Ecto neural progenitor cell (in vitro differentiated cells): ENCODE data around the gene PLA2G4D.
A peak's percentile ranks its signal among the peaks of the same experiment; 100 is the strongest.

ENCODE experiments used
- DNase-seq: peaks from one replicate; pipeline ENCODE4 v3.0.0-alpha.2; 2018; ENCODE audit warnings: low spot score

PLA2G4D gene

GRCh38 chr15:42071717-42072116 lies 22.6 kb downstream of the PLA2G4D start:
- no peak for DNase-seq

DNA sequence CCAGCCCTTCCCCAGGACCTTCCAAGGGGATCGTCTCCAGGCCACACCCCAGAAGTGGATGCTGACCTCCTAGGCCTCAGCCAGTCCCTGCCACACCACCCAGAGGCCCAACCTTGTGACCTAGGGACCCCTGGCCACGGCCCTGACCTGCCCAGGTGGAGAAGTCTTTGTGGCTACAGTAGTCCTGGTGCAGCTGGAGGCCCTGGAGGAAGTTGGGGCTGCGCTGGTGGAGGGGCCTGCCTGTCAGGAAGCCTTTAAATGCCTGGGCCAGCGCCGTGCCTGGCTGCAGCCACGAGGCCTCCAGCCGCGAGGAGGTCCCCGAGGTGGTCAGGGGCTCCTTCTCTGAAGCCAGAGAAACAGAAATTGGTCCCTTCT lies 23.4 kb downstream of the PLA2G4D start:
- DNase-seq = no peak

DNA sequence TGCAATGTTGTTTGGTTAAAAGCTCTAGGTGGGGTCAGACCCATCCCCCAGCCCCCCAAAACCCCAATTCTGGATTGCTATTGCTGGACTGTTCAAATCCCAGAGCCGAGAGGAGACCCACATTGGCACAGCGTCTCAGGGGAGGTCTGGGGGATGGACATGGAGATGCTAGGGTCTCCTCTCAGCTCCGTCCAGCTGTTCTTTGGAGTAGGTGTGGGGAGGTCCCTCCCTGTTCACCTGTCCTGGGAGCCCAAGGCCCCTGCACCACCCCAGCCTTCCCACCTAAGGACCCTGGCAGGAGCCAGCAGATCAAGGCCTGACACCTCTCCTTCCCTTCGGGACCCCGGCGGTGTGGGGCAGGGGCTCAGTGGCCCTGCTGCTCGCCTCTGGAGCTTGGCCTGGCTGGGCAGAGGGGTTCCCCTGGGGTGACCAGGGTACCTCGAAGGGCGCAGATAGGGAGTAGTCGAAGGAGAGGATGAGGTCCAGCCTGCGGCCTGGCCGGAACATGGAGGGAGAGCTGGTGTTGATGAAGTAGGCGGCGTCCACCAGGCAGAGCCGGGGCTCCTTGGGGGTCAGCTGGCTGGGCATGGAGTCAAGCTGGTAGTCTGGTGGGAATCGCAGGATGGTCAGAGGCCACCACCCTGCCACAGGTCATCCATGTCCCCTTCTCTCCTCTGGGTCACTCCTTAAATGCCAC lies 23.9 kb downstream of the PLA2G4D start:
- no peak for DNase-seq

GRCh38 chr15:42069496-42070278 lies 24.7 kb downstream of the PLA2G4D start:
- no peak for DNase-seq

DNA sequence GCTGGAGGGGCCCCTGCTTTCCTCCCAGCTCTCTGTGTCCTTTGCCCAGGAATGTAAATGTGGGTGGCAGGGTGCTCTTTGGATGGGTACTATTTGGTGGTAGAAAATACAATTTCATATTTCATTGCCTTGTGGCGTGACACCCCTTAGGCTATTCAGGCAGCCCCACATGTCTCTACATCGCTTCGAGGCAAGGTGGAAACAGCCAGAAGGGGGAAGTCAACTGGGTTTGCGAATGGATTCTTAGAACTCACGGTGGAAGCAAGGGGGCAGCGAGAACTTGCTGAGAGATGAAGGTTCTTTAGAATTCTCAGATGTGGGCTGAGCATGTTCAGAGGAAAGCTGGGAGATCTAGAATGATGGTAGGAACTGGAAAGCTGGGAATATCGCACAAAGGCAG lies 25.3 kb downstream of the PLA2G4D start:
- DNase-seq = no peak

DNA sequence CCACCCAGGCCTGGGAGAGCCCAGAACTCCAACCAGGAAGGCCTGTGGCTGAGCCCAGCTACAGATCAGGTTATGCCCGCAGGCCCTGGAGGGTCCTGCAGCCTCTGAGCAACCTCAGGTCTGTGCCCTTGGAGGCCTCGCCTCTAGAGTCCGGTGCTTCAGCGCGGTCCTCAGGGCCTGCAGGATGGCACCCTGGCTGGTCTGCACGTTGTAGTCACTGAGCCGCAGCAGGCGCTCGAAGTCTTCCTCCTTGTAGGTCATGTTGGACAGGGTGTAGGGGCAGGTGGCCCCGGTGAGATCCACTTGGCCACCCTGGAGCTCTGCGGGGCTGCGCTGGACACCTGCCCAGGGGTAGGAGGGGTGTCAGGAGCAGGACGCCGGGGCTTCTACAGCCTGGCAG lies 25.8 kb downstream of the PLA2G4D start:
- DNase-seq = peak; percentile 45

GRCh38 chr15:42066764-42067415 lies 27.5 kb downstream of the PLA2G4D start:
- peak; percentile 17 for DNase-seq

DNA sequence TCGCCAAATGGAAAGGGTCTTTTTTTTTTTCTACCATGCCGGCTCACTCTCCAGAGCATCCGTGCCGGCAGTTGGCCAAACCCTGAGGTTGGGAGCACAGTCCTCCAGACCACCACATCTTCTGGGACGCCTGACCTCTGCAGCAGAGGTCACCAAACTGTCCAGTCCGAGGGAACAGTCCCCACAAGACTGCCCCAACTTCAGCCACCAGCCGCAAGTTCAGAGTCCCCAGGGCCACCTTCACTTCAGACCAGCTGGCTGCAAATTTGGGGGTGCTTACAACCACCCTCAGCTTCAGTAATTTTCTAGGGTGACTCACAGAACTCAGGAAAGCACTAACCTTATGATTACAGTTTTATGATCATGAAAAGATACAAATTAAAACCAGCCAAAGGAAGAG lies 28.9 kb downstream of the PLA2G4D start:
- no peak for DNase-seq

DNA sequence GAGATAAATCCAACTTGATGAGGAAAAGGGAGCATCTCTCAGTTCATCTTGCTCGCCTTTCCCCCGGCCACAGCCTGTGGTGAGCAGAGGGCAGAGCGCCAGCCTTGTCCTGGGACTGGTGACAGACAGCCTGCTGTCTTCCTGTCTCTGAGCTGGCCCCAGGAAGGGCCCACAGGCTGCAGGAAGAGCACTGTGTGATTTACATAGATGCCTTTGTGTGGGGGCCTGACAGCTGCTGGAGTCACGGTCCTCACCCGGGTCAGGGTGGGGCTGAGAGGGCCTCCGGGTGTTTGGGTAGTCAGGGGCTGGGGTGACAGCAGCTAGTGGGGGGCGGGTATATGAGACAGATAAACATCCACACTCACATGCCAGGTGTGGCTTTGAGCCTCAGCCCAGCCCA lies 29.3 kb downstream of the PLA2G4D start:
- no peak for DNase-seq

DNA sequence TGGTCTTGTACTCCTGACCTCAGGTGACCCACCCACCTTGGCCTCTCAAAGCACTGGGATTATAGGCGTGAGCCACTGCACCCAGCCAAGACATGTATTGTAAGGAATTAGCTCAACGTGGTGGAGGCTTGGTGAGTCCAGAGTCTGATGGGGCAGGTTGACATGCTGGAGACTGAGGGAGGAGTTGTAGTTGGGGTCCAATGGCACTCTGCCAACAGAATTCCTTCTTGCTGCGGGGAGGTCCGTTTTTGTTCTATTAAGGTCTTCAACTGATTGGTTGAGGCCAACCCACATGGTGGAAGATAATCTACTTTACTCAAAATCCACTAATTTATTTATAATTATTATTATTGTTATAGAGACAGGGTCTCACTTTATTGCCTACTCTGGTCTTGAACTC lies 30.1 kb downstream of the PLA2G4D start:
- no peak for DNase-seq

GRCh38 chr15:42063122-42063848 lies 31.1 kb downstream of the PLA2G4D start:
- no peak for DNase-seq

- no peak for DNase-seq
These were observed 32.0 kb downstream of the PLA2G4D start for GRCh38 chr15:42062284-42062806.

- DNase-seq = no peak
These were observed 33.6 kb downstream of the PLA2G4D start for GRCh38 chr15:42060797-42061196.

- DNase-seq = no peak
These were observed 33.9 kb downstream of the PLA2G4D start for GRCh38 chr15:42060477-42060763.

GRCh38 chr15:42059661-42060476 lies 34.5 kb downstream of the PLA2G4D start:
- peak; percentile 78 for DNase-seq

GRCh38 chr15:42058791-42059190 lies 35.6 kb downstream of the PLA2G4D start:
- no peak for DNase-seq

DNA sequence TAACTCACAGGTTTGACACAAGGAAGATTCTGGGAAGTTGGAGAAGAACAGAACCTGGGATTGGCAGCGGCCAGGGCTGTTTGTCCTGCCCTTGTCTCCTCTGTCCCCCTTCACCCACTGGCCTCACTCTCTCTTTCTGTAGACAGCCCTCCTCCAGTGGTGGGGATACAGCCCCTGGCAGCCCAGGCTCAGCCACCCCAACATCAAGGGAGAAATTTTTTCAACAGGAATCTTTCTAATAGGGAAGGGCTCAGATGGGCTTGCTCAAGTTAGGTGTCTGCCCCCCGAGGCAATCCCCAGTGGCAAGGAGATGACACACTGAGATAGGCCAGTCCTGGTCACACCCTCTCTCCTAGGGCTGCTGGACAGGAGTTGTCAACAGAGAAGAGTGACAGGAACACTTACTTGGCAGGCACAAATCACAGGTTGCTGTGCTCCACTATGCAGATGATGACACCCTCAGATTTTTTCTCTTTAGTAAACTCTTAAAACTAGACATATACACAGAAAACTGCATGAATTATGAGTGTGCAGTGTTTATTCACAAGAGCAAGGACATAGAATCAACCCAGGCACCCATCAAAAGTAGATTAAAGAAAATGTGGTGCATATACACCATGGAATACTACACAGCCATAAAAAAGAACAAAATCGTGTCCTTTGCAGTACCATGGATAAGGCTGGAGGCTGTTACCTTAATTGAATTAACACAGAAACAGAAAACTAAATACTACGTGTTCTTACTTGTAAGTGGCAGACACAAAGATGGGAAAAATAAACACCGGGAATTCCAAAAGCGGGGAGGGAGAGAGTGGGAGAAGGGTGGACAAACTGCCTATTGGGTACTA lies 36.3 kb downstream of the PLA2G4D start:
- no peak for DNase-seq

GRCh38 chr15:42056934-42057798 lies 37.2 kb downstream of the PLA2G4D start:
- DNase-seq = peak; percentile 90

- no peak for DNase-seq
These were observed 40.4 kb downstream of the PLA2G4D start for GRCh38 chr15:42053914-42054313.

DNA sequence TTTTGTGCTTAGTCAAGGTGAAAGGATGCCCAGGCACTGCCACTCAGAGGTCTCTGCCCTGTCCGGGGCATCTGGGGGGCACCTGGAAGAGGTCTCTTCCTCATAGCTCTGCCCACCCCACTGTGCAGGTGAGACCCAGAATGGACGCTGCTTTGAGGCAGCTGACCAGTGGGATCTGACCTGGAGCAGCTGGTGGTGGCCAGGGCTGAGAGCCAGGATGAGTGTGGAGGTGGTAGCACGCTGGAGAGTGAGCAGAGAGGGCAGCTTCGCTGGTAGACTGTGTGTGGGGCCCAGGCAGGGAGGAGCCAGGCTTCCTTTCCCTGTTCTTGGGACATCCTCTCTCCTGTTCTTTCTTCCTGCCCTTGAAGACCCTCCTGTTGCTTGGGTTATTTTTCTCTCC lies 41.4 kb downstream of the PLA2G4D start:
- DNase-seq = no peak
